Activated T-helper 1 cell treated with anti-CD3 and anti-CD28 coated beads, Interleukin-12 subunit alpha, Interleukin-12 subunit beta, Interleukin-2, Interleukin-4 antibody, amounts not matched to agents 30 ng/mL and 10 ng/mL and 1 ng/mL, durations not matched to agents 14 hours and 24 hours and 36 hours (primary cell): Measurements from ENCODE around the gene UNCX. TPM values are rescaled to one million over a fixed set of nuclear protein-coding genes. Genes with fewer than 3 reads are reported as not detected.

ENCODE experiments used
- DNase-seq: peaks from one replicate; pipeline ENCODE4 v3.0.0; 2021; ENCODE audit warnings: low spot score
- H3K27ac Mint-ChIP-seq: one replicate; pipeline ENCODE4 v1.8.0; 2021; ENCODE audit warnings: mild to moderate bottlenecking, mixed read lengths
- H3K27me3 Mint-ChIP-seq: one replicate; pipeline ENCODE4 v1.8.0; 2022; ENCODE audit warnings: mild to moderate bottlenecking, moderate library complexity, mixed read lengths; ENCODE audit not compliant: insufficient read depth
- H3K36me3 Mint-ChIP-seq: one replicate; pipeline ENCODE4 v1.8.0; 2021; ENCODE audit warnings: low read depth, mixed read lengths
- H3K4me1 Mint-ChIP-seq: one replicate; pipeline ENCODE4 v1.8.0; 2021; ENCODE audit warnings: low read depth, mixed read lengths
- H3K4me3 Mint-ChIP-seq: one replicate; pipeline ENCODE4 v1.8.0; 2021; ENCODE audit warnings: mild to moderate bottlenecking, moderate library complexity, mixed read lengths
- H3K9me3 Mint-ChIP-seq: one replicate; pipeline ENCODE4 v1.8.0; 2021; ENCODE audit warnings: mixed read lengths
- intact Hi-C: fragments of 100-400 bp; cut with micrococcal nuclease; formaldehyde crosslinking; loops from one replicate; pipeline ENCODE4 v1.15.1; 2024
- total RNA-seq: library from RNA; stranded (reverse); gene quantifications from 2 replicates; pipeline ENCODE4 v1.2.3, GENCODE V29; 2022

UNCX gene
- total RNA-seq, 1 donor from 2014 or later, result not detected

DNA sequence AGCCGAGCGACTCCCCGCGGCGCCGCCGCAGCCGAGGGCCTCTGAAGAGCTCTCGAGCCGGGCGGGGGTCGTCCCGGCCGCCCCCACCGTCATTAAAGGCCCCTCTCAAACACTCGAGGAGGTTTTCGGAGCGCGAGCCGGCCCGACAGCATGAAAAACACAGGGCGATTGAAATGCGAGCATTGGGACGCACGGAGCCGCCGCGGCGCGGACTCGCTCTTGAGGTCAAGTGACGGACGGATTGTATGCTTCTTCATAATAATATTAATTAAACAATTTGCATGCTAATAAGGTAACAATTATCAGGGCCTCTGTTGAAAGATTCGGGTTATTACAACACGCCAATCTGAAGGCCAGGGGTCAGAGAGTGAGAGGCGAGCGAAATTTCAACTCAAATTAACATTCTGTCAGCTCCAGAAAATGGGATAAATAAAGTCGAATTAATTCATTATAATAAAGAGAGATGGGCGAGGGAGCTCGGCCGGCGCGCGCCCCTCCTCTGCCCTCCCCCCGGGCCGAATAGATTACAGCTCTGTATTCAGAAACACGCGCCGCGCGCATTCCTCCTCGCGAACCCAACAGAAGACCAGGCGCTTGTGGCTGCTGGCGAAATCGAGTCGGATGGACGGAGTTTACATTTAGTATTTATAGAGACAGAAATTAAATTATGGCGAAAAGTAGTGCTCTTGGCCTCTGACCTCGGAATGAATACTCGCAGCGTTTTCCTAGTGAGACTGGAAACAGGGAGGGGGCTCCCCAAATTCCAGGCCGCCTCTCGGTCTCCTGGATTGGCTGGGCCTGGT lies 2.1 kb upstream of the UNCX start:
- intact Hi-C loops, result loop anchor here (5.0 kb wide), 1 partner anchor 437 kb away; no protein-coding TSS in a partner anchor
- Mint-ChIP-seq H3K27ac (no peak overlapping the region), H3K4me3 (no peak overlapping the region), H3K27me3 (peaks cover 58% of the 10 kb centered on the region), H3K36me3 (peaks cover 2% of the 10 kb centered on the region), H3K9me3 (no peaks in the 10 kb centered on the region), H3K4me1 (peaks cover 11% of the 10 kb centered on the region)
- DNase-seq, result no peak

DNA sequence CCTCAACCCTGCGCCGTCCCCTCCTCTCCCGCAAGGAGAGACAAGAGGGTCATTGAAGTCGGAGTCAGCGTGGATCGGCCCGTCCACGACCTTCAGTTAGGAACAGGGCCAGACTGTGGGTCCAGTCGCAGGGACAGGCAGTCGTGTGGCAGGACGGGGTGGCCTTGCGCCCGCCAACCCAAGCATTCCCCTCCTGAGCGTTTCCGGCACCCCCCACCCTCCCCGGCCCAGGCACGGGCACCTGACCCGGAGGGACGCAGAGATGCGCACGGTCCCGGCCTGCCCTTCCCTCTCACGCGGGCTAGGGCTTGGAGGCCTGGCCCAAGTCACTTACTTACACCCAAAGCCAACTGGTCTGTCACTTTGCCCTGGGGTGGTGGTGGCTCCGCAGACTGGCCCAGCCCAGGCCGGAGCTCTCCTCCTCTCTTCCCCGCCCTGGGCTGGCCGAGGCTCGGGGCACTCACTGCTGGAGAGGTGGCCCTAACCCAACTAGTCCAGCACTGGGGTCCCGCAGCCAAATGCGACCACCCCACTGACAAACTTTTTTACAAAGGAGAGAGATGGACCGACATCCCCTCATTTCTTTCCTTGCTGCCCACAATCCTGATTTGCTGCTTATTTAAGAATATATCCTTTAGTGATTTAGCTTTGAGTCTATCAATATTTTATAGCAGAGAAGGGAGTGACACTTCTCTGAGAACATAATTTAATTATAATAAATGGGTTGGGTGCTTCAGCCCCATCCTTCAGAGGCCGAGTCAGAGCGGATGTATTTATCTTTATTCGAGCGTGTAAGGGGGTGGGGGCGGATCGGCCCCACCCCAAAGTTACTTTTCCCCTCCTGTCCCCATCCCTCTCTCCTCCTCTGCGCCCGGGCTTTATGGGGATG lies 1.2 kb upstream of the UNCX start:
- no peaks in the 10 kb centered on the region for H3K9me3 Mint-ChIP-seq
- peaks cover 53% of the 10 kb centered on the region for H3K27me3 Mint-ChIP-seq
- peaks cover 11% of the 10 kb centered on the region for H3K4me1 Mint-ChIP-seq
- H3K36me3 Mint-ChIP-seq, result peaks cover 2% of the 10 kb centered on the region
- H3K27ac Mint-ChIP-seq, result peak overlapping the region; percentile 86
- no peak overlapping the region for H3K4me3 Mint-ChIP-seq
- intact Hi-C loops, result loop anchor here (5.0 kb wide), 1 partner anchor 436 kb away; no protein-coding TSS in a partner anchor
- DNase-seq, result no peak

DNA sequence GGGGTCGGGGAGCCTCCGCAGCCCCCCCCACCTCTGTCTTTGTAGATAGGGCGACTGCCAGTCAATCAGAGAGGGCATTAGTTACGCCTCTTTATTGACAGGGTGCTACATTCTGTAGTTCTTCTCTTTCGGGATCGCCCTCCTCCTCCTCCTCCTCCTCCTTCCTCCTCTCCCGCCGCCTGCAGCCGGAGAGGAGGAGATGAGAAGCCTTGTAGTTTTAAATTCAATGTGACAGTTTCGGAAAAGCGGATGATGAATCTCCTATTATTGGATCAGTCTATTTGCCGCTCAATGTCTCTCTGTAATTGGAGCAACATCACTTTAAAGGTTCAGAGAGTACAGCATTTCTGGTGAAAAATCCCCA lies 587 bp upstream of the UNCX start:
- H3K4me1 Mint-ChIP-seq, result peaks cover 11% of the 10 kb centered on the region
- no peak for DNase-seq
- H3K27me3 Mint-ChIP-seq, result peaks cover 53% of the 10 kb centered on the region
- peak overlapping the region; percentile 86 for H3K27ac Mint-ChIP-seq
- no peaks in the 10 kb centered on the region for H3K9me3 Mint-ChIP-seq
- H3K36me3 Mint-ChIP-seq, result peaks cover 2% of the 10 kb centered on the region
- intact Hi-C loops, result loop anchor here (5.0 kb wide), 1 partner anchor 435 kb away; no protein-coding TSS in a partner anchor
- no peak overlapping the region for H3K4me3 Mint-ChIP-seq

GRCh38 chr7:1233333-1234048 lies 819 bp downstream of the UNCX start:
- intact Hi-C loops, result loop anchor here (5.0 kb wide), 1 partner anchor 434 kb away; no protein-coding TSS in a partner anchor
- H3K4me1 Mint-ChIP-seq, result peaks cover 11% of the 10 kb centered on the region
- no peak overlapping the region for H3K27ac Mint-ChIP-seq

GRCh38 chr7:1234049-1234880 lies 1.6 kb downstream of the UNCX start:
- H3K4me3 Mint-ChIP-seq, result no peak overlapping the region
- H3K4me1 Mint-ChIP-seq, result peaks cover 11% of the 10 kb centered on the region
- intact Hi-C loops, result loop anchor here (5.0 kb wide), 1 partner anchor 433 kb away; no protein-coding TSS in a partner anchor
- H3K27ac Mint-ChIP-seq, result peak overlapping the region; percentile 90
- peaks cover 47% of the 10 kb centered on the region for H3K27me3 Mint-ChIP-seq
- H3K36me3 Mint-ChIP-seq, result peaks cover 2% of the 10 kb centered on the region
- no peak for DNase-seq
- H3K9me3 Mint-ChIP-seq, result no peaks in the 10 kb centered on the region

More at GRCh38 chr7:1233333-1234048, 819 bp downstream of the UNCX start:
- DNase-seq, result no peak
- H3K36me3 Mint-ChIP-seq, result peaks cover 2% of the 10 kb centered on the region
- peaks cover 47% of the 10 kb centered on the region for H3K27me3 Mint-ChIP-seq
- H3K9me3 Mint-ChIP-seq, result no peaks in the 10 kb centered on the region
- no peak overlapping the region for H3K4me3 Mint-ChIP-seq

DNA sequence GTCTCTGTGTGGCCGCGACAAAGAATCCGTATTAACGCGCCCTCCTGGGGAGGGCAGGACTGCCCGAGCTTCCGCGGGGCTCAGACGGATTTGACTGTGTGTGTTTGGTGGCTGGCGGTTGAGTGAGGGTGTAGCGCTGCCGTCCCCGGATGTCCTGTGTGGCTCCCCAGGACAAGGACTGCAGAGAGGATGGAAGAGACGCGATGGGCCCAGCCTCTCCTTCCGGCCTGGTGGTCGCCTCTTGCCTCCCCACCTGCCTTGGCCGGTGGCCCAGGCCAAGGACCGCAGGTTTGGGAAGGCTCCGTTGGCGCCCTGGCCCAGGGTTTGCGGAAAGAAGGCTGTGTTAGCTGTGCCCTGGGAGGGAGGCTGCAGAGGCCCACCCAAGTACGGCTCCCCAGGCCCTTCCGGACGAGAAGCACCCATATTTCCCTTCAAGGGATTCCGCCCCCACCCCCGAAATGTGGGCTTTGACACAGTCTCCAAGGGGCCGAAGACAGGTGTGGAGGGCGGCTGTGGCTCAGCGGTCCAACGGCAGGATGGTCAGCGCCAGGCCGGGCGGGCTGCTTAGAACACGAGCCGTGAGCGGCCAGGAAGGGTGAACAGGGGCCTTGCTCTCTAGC lies 2.3 kb downstream of the UNCX start:
- intact Hi-C loops, result loop anchor here (5.0 kb wide), 1 partner anchor 432 kb away; no protein-coding TSS in a partner anchor
- no peak for DNase-seq
- peaks cover 11% of the 10 kb centered on the region for H3K4me1 Mint-ChIP-seq
- no peaks in the 10 kb centered on the region for H3K9me3 Mint-ChIP-seq
- H3K27ac Mint-ChIP-seq, result peak overlapping the region; percentile 90
- H3K36me3 Mint-ChIP-seq, result peaks cover 2% of the 10 kb centered on the region
- peaks cover 50% of the 10 kb centered on the region for H3K27me3 Mint-ChIP-seq
- H3K4me3 Mint-ChIP-seq, result no peak overlapping the region

DNA sequence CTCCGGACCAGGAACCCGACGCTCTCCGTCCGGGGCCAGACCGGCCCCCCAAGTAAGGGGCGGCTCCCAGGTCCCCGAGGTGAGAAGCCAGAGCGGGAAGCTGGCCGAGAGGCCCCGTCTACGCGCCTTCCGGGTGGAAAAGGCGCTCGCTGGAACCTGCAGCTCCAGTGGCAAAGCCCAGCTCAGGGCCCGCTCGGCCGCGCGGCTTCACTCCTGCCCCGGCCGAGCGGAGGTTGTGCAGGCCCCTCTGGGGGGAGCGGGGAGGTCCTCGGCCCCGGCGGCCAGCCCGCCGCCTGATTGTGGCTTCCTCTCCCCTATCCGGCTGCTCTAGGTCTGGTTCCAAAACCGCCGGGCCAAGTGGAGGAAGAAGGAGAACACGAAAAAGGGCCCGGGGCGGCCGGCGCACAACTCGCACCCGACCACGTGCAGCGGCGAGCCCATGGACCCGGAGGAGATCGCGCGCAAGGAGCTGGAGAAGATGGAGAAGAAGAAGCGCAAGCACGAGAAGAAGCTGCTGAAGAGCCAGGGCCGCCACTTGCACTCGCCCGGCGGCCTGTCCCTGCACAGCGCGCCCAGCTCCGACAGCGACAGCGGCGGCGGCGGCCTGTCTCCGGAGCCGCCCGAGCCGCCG lies 2.9 kb downstream of the UNCX start:
- H3K27me3 Mint-ChIP-seq, result peaks cover 52% of the 10 kb centered on the region
- peaks cover 11% of the 10 kb centered on the region for H3K4me1 Mint-ChIP-seq
- no peak overlapping the region for H3K4me3 Mint-ChIP-seq
- intact Hi-C loops, result no loop called here
- H3K36me3 Mint-ChIP-seq, result peaks cover 2% of the 10 kb centered on the region
- no peaks in the 10 kb centered on the region for H3K9me3 Mint-ChIP-seq
- H3K27ac Mint-ChIP-seq, result peak overlapping the region; percentile 86
- DNase-seq, result no peak

- peaks cover 49% of the 10 kb centered on the region for H3K27me3 Mint-ChIP-seq
- peaks cover 11% of the 10 kb centered on the region for H3K4me1 Mint-ChIP-seq
- no peak for DNase-seq
- no peak overlapping the region for H3K4me3 Mint-ChIP-seq
- H3K27ac Mint-ChIP-seq, result no peak overlapping the region
- no peaks in the 10 kb centered on the region for H3K9me3 Mint-ChIP-seq
- peaks cover 2% of the 10 kb centered on the region for H3K36me3 Mint-ChIP-seq
- intact Hi-C loops, result no loop called here
Observed at GRCh38 chr7:1236132-1236661, 3.5 kb downstream of the UNCX start.

DNA sequence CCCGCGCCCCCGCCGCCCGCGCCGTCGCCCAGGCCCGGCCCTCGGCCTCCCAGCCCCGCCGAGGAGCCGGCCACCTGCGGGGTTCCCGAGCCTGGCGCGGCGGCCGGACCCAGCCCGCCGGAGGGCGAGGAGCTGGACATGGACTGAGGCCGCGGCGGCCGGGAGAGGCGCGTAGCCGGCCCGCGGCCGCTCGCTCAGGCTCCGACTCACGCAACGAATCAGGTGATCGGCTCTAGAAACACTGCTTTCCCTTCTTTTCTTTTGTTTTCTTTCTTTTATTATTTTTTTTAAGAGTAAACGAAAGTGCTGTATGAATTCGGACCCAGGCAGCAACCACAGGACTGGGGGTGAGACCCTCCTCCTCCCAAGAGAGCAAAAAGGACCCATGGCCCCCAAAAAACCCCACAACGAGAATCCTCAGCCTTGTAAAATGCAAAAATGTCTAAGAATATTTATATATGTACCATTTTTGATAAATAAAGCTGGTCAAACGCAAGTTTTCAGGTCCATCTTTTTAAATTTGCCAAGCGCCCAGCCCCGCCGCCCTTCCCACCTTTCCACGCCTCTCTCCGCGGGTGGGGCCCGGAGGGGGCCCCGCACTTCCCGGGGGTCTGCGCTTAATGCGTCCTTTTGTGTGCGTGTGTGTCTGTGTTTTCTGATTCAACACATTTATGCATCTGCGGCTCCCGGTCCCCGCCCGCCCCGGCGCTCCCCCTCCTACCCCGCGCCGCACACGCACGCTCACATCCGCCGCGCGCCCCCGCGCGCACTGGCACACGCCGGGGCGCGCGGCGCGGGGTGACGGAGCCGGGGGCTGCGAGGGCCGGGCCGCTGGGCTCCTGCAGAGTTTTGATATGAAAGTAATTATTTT lies 4.4 kb downstream of the UNCX start:
- Mint-ChIP-seq H3K4me1 (peaks cover 9% of the 10 kb centered on the region), H3K36me3 (peaks cover 2% of the 10 kb centered on the region), H3K27me3 (peaks cover 47% of the 10 kb centered on the region), H3K4me3 (no peak overlapping the region), H3K27ac (peak overlapping the region; percentile 74), H3K9me3 (no peaks in the 10 kb centered on the region)
- intact Hi-C loops, result no loop called here
- no peak for DNase-seq

DNA sequence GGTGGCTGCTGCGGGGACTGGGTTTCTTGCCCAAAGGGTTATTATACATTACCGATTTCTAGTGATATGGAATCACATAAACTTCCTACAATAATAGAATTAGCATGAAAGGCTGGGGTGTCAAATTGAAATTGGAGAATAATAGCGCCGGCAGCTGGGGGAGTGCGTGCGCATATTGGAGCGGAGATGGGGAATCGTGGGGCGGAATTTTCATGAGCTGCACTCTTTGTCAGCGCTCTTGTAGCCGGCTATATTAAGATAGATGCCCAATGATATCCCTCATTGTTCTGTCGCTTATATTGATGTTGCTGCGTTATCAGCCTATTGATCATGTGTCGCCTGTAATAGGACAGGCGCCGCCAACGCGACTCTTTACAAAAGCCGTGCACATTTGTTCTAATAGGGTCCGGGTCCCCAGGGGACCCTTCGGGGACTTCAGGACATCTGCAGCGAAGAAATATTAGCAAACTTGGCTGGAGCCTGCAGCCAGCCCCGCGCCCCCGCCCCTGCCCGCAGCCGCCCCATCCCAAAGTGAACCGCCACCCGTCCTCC lies 5.1 kb downstream of the UNCX start:
- Mint-ChIP-seq H3K36me3 (no peaks in the 10 kb centered on the region), H3K9me3 (no peaks in the 10 kb centered on the region), H3K27ac (peak overlapping the region; percentile 74), H3K4me1 (peaks cover 7% of the 10 kb centered on the region), H3K27me3 (peaks cover 43% of the 10 kb centered on the region), H3K4me3 (no peak overlapping the region)
- intact Hi-C loops, result no loop called here
- no peak for DNase-seq
